ENCODE results near the gene RAF1. TPM values are rescaled to one million over a fixed set of nuclear protein-coding genes. Genes with fewer than 3 reads are reported as not detected.

The RAF1 gene
- total RNA-seq, 1 donor from 2014 or later = 90.3 TPM

- H3K36me3 Mint-ChIP-seq (ENCODE audit: unreplicated experiment) = peaks cover 60% of the 10 kb centered on the region
- H3K4me3 Mint-ChIP-seq (ENCODE audit: unreplicated experiment) = no peak overlapping the region
- H3K27me3 Mint-ChIP-seq (ENCODE audit: unreplicated experiment) = no peaks in the 10 kb centered on the region
- no peak overlapping the region for H3K27ac Mint-ChIP-seq (ENCODE audit: unreplicated experiment)
- no peak for DNase-seq (ENCODE audit: extremely low spot score, unreplicated experiment)
- TF ChIP-seq, protein P1, sequence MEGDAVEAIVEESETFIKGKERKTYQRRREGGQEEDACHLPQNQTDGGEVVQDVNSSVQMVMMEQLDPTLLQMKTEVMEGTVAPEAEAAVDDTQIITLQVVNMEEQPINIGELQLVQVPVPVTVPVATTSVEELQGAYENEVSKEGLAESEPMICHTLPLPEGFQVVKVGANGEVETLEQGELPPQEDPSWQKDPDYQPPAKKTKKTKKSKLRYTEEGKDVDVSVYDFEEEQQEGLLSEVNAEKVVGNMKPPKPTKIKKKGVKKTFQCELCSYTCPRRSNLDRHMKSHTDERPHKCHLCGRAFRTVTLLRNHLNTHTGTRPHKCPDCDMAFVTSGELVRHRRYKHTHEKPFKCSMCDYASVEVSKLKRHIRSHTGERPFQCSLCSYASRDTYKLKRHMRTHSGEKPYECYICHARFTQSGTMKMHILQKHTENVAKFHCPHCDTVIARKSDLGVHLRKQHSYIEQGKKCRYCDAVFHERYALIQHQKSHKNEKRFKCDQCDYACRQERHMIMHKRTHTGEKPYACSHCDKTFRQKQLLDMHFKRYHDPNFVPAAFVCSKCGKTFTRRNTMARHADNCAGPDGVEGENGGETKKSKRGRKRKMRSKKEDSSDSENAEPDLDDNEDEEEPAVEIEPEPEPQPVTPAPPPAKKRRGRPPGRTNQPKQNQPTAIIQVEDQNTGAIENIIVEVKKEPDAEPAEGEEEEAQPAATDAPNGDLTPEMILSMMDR (IDR thresholded peaks at IDR 0.05) = no peak
- no peaks in the 10 kb centered on the region for H3K9me3 Mint-ChIP-seq (ENCODE audit: unreplicated experiment)
- no peaks in the 10 kb centered on the region for H3K4me1 Mint-ChIP-seq (ENCODE audit: unreplicated experiment)
Measured at GRCh38 chr3:12582730-12583129, 81.2 kb downstream of the RAF1 start.

- peak overlapping the region; percentile 42 for H3K27ac Mint-ChIP-seq (ENCODE audit: unreplicated experiment)
- DNase-seq (ENCODE audit: extremely low spot score, unreplicated experiment) = no peak
Measured at GRCh38 chr3:12579905-12580304, 84.0 kb downstream of the RAF1 start.

DNA sequence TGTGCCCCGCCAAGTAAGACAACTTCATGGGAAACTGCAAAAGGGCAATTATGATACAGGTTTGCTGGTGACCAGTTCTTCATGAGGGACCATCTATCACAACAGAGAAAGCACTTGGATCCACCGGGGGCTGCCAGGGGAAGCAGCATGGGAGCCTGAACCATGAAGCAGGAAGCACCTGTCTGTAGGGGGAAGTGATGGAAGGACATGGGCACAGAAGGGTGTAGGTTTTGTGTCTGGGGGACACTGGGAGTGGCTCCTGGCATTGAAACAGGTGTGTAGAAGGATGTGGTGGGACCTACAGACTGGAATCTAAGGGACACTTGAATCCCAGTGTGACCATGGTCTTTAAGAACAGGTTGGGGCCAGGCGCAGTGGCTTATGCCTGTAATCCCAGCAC lies 84.5 kb downstream of the RAF1 start:
- TF ChIP-seq, protein P1 (IDR thresholded peaks at IDR 0.05) = no peak
- DNase-seq (ENCODE audit: extremely low spot score, unreplicated experiment) = no peak
- H3K27ac Mint-ChIP-seq (ENCODE audit: unreplicated experiment) = peak overlapping the region; percentile 42
- H3K36me3 Mint-ChIP-seq (ENCODE audit: unreplicated experiment) = peaks cover 65% of the 10 kb centered on the region
- H3K4me3 Mint-ChIP-seq (ENCODE audit: unreplicated experiment) = no peak overlapping the region
- H3K9me3 Mint-ChIP-seq (ENCODE audit: unreplicated experiment) = no peaks in the 10 kb centered on the region
- no peaks in the 10 kb centered on the region for H3K27me3 Mint-ChIP-seq (ENCODE audit: unreplicated experiment)
- H3K4me1 Mint-ChIP-seq (ENCODE audit: unreplicated experiment) = no peaks in the 10 kb centered on the region

More at GRCh38 chr3:12579905-12580304, 84.0 kb downstream of the RAF1 start:
- H3K4me3 Mint-ChIP-seq (ENCODE audit: unreplicated experiment) = no peak overlapping the region
- TF ChIP-seq, protein P1 (IDR thresholded peaks at IDR 0.05) = no peak
- no peaks in the 10 kb centered on the region for H3K4me1 Mint-ChIP-seq (ENCODE audit: unreplicated experiment)
- no peaks in the 10 kb centered on the region for H3K27me3 Mint-ChIP-seq (ENCODE audit: unreplicated experiment)
- H3K9me3 Mint-ChIP-seq (ENCODE audit: unreplicated experiment) = no peaks in the 10 kb centered on the region
- H3K36me3 Mint-ChIP-seq (ENCODE audit: unreplicated experiment) = peaks cover 66% of the 10 kb centered on the region

DNA sequence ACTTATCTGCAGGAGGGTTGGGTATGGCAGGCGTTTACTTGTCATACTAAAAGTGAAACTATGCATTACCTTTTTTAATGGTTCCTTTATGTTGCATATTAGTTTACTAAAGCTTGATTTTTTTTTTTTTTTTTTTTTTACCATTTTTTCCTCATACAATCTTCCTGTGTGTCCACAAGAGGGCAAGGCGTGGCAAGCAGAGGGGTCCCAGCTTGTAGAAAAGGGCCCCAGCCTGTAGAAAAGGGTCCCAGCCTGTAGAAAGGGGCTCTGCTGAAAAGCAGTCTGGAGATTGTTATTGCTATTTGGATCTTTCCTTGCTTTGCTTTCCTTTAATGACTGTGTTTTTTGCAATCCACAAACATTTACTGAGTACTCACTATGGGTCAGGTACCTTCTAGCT lies 85.2 kb downstream of the RAF1 start:
- peaks cover 61% of the 10 kb centered on the region for H3K36me3 Mint-ChIP-seq (ENCODE audit: unreplicated experiment)
- DNase-seq (ENCODE audit: extremely low spot score, unreplicated experiment) = no peak
- TF ChIP-seq, protein P1 (IDR thresholded peaks at IDR 0.05) = peak; percentile 24
- no peaks in the 10 kb centered on the region for H3K9me3 Mint-ChIP-seq (ENCODE audit: unreplicated experiment)
- no peak overlapping the region for H3K4me3 Mint-ChIP-seq (ENCODE audit: unreplicated experiment)
- H3K4me1 Mint-ChIP-seq (ENCODE audit: unreplicated experiment) = no peaks in the 10 kb centered on the region
- no peaks in the 10 kb centered on the region for H3K27me3 Mint-ChIP-seq (ENCODE audit: unreplicated experiment)
- no peak overlapping the region for H3K27ac Mint-ChIP-seq (ENCODE audit: unreplicated experiment)

GRCh38 chr3:12577379-12577778 lies 86.5 kb downstream of the RAF1 start:
- H3K27me3 Mint-ChIP-seq (ENCODE audit: unreplicated experiment) = no peaks in the 10 kb centered on the region
- H3K36me3 Mint-ChIP-seq (ENCODE audit: unreplicated experiment) = peaks cover 57% of the 10 kb centered on the region
- H3K9me3 Mint-ChIP-seq (ENCODE audit: unreplicated experiment) = no peaks in the 10 kb centered on the region
- H3K4me3 Mint-ChIP-seq (ENCODE audit: unreplicated experiment) = no peak overlapping the region
- TF ChIP-seq, protein P1 (IDR thresholded peaks at IDR 0.05) = no peak
- DNase-seq (ENCODE audit: extremely low spot score, unreplicated experiment) = no peak
- no peaks in the 10 kb centered on the region for H3K4me1 Mint-ChIP-seq (ENCODE audit: unreplicated experiment)
- H3K27ac Mint-ChIP-seq (ENCODE audit: unreplicated experiment) = no peak overlapping the region
